ENCODE data around the gene MAML2.

GRCh38 chr11:96222102-96222501 is 120.9 kb downstream of the MAML2 start:
- TF ChIP-seq TGIF2 (CRISPR knock-in tag; IDR thresholded peaks at IDR 0.05) (no peak), TERF1 (CRISPR knock-in tag; IDR thresholded peaks at IDR 0.05) (no peak), CREM (IDR thresholded peaks at IDR 0.05) (no peak), CREM (CRISPR knock-in tag; IDR thresholded peaks at IDR 0.05) (no peak), EP300 (IDR thresholded peaks at IDR 0.05; ENCODE audit: low read depth in 2 of 2, low read length in 2 of 2) (no peak), EP300 (CRISPR knock-in tag; IDR thresholded peaks at IDR 0.05; ENCODE audit: borderline replicate concordance) (no peak), ZNF282 (IDR thresholded peaks at IDR 0.05; ENCODE audit: partially characterized antibody) (no peak), SKI (IDR thresholded peaks at IDR 0.05; ENCODE audit: partially characterized antibody) (no peak), CHD4 (IDR thresholded peaks at IDR 0.05; ENCODE audit: borderline replicate concordance, low read length) (no peak), CBX1 (IDR thresholded peaks at IDR 0.05; ENCODE audit: low read depth) (no peak)
- TF ChIP-seq, protein P1, sequence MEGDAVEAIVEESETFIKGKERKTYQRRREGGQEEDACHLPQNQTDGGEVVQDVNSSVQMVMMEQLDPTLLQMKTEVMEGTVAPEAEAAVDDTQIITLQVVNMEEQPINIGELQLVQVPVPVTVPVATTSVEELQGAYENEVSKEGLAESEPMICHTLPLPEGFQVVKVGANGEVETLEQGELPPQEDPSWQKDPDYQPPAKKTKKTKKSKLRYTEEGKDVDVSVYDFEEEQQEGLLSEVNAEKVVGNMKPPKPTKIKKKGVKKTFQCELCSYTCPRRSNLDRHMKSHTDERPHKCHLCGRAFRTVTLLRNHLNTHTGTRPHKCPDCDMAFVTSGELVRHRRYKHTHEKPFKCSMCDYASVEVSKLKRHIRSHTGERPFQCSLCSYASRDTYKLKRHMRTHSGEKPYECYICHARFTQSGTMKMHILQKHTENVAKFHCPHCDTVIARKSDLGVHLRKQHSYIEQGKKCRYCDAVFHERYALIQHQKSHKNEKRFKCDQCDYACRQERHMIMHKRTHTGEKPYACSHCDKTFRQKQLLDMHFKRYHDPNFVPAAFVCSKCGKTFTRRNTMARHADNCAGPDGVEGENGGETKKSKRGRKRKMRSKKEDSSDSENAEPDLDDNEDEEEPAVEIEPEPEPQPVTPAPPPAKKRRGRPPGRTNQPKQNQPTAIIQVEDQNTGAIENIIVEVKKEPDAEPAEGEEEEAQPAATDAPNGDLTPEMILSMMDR (CRISPR knock-in tag; IDR thresholded peaks at IDR 0.05), result no peak
